Common myeloid progenitor, CD34-positive (primary cell): ENCODE results near the gene DOCK7.
"Not testable (repeated sequence)": the region's sequence is repeated elsewhere in the genome, so short reads cannot be mapped to it uniquely, and the experiment has no call there.

ENCODE experiments used
- CTCF ChIA-PET: fragments of 350-600 bp; sonication (Branson Sonifier 250); formaldehyde crosslinking; loops from one replicate; lab custom pipeline; 2021; ENCODE audit warnings: antibody characterized with exemption; lab: Charles Lee
- POLR2A ChIA-PET: fragments of 350-600 bp; sonication (Branson Sonifier 250); formaldehyde crosslinking; loops from one replicate; lab custom pipeline; 2021; ENCODE audit warnings: antibody characterized with exemption; lab: Charles Lee
- DNase-seq, 3 donors: peaks; one replicate each; pipeline versions ENCODE4 v3.0.0 to v3.0.0-alpha.2; 2013
- H3K27ac ChIP-seq, 2 experiments: 1 replicate in 1 of 2; 2 replicates in 1 of 2; pipeline ENCODE4 v1.7.0; 2013; ENCODE audit warnings: inconsistent platforms in 2 of 2, low read length in 2 of 2, mild to moderate bottlenecking in 2 of 2, low read depth in 1 of 2, moderate library complexity in 1 of 2; ENCODE audit not compliant: severe bottlenecking in 2 of 2, insufficient read depth in 1 of 2, poor library complexity in 1 of 2
- H3K27me3 ChIP-seq, 5 experiments: replicated peaks in 2 of 5; 1 replicate in 3 of 5; 2 replicates in 2 of 5; pipeline versions ENCODE4 v1.6.1 to v1.7.0; 2013; ENCODE audit warnings: low read length in 4 of 5, mild to moderate bottlenecking in 2 of 5, moderate library complexity in 2 of 5, inconsistent platforms in 1 of 5; ENCODE audit not compliant: insufficient read depth in 5 of 5, control insufficient read depth in 4 of 5
- H3K36me3 ChIP-seq, 4 experiments: 1 replicate in 2 of 4; 2 replicates in 2 of 4; pipeline versions ENCODE4 v1.6.1 to v1.7.0; 2013; ENCODE audit warnings: low read length in 3 of 4, control low read depth in 1 of 4, mild to moderate bottlenecking in 1 of 4; ENCODE audit not compliant: control insufficient read depth in 4 of 4, insufficient read depth in 4 of 4
- H3K4me1 ChIP-seq, 4 experiments: 1 replicate in 3 of 4; 2 replicates in 1 of 4; pipeline versions ENCODE4 v1.6.1 to v1.7.1; 2013; ENCODE audit warnings: low read length in 3 of 4, mild to moderate bottlenecking in 3 of 4, control low read depth in 1 of 4, inconsistent platforms in 1 of 4, moderate library complexity in 1 of 4; ENCODE audit not compliant: control insufficient read depth in 4 of 4, insufficient read depth in 4 of 4; ENCODE audit errors: control extremely low read depth in 1 of 4
- H3K4me3 ChIP-seq, 7 experiments: 1 replicate in 4 of 7; 2 replicates in 3 of 7; pipeline versions ENCODE4 v1.5.1 to v1.7.0; 2013; ENCODE audit warnings: mild to moderate bottlenecking in 7 of 7, low read length in 6 of 7, moderate library complexity in 6 of 7, inconsistent platforms in 2 of 7, low read depth in 2 of 7, control low read depth in 1 of 7; ENCODE audit not compliant: insufficient read depth in 4 of 7, control insufficient read depth in 1 of 7; ENCODE audit errors: extremely low read depth in 1 of 7
- H3K9me3 ChIP-seq, 5 experiments: 1 replicate in 4 of 5; 2 replicates in 1 of 5; pipeline versions ENCODE4 v1.6.1 to v1.7.1; 2013; ENCODE audit warnings: low read length in 4 of 5, mild to moderate bottlenecking in 2 of 5, inconsistent platforms in 1 of 5, low read depth in 1 of 5, moderate library complexity in 1 of 5; ENCODE audit not compliant: control insufficient read depth in 4 of 5, insufficient read depth in 2 of 5; ENCODE audit errors: control extremely low read depth in 1 of 5
- WGBS: methylation state at CpG from one replicate; pipeline ENCODE4 v1.1.5; 2013; ENCODE audit not compliant: insufficient coverage; 5-methylcytosine and 5-hydroxymethylcytosine counted together

The DOCK7 gene

DNA sequence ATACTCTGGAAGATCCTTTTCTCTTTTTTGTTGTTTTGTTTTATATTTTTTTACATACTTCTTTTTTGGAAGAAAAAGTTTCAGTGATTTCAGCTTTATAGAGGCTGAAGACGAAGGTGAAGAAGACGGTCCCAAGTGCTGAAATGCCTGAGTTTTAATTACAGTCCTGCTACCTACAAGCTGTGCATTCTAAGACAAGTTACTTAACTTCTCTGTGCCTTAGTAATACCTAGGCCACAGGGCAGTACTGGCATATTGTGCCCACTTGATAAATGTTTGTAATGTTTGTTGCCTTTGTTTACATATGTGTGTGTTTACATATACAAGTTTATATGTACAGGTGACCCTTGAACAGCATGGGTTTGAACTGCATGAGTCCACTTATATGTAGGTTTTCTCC, 147.1 kb downstream of the DOCK7 start:
- H3K4me1 ChIP-seq: no peaks in the 10 kb centered on the region
- H3K36me3 ChIP-seq: peaks cover 5 to 22% (median 13%) of the 10 kb centered on the region in 4 experiments
- no CpG with 5 or more reads among the region's 2 CpGs for WGBS
- no peaks in the 10 kb centered on the region for H3K27me3 ChIP-seq
- ChIA-PET POLR2A (no interaction called here), CTCF (interaction anchor here (1.4 kb wide), 1 partner anchor 27 kb away, joined by 4 read pairs; no protein-coding TSS in a partner anchor)
- no peaks in the 10 kb centered on the region for H3K9me3 ChIP-seq
- no peak for DNase-seq
- H3K4me3 ChIP-seq: no peak overlapping the region
- H3K27ac ChIP-seq: no peak overlapping the region

DNA sequence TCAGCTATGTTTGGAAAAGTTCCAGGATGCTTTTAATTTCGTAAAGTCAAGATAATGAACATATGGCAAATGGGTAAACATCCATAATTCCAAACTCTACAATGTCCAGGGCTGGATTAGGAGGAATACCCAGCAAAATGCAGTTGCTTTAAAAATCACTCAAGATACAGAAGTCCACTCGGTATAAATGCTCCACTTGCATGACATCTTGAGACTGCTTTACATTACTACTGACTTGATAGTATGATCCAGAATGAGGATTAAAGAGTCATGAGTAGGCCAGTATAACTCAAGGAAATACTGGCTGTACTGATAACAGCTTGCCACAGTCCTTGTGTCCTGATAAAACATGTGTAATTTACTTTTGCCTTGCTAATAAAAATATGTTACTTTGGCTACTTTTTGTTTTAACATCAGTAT, 149.1 kb downstream of the DOCK7 start:
- H3K36me3 ChIP-seq: peaks cover 7 to 27% (median 17%) of the 10 kb centered on the region in 4 experiments
- H3K27me3 ChIP-seq: no peaks in the 10 kb centered on the region
- H3K9me3 ChIP-seq: no peaks in the 10 kb centered on the region
- CTCF ChIA-PET: interaction anchor here (1.0 to 1.7 kb wide), 2 partner anchors 9 to 11 kb away, joined by 4 to 6 read pairs; no protein-coding TSS in a partner anchor
- POLR2A ChIA-PET: no interaction called here
- peak overlapping the region; percentile 9 to 60 for H3K27ac ChIP-seq
- H3K4me3 ChIP-seq: no peak overlapping the region
- DNase-seq: peak; percentile 38 to 82 (median 63)
- 83% methylated on average over 1 of the region's 2 CpGs for WGBS
- no peaks in the 10 kb centered on the region for H3K4me1 ChIP-seq

- peak in 1 of 3 donors; percentile 9 for DNase-seq
- H3K36me3 ChIP-seq: peaks cover 11 to 33% (median 19%) of the 10 kb centered on the region in 4 experiments
- H3K27ac ChIP-seq: no peak overlapping the region
- ChIA-PET CTCF (interaction anchor here (1.2 kb wide), 1 partner anchor 29 kb away, joined by 3 read pairs; no protein-coding TSS in a partner anchor), POLR2A (no interaction called here)
- H3K4me1 ChIP-seq: no peaks in the 10 kb centered on the region
- H3K4me3 ChIP-seq: no peak overlapping the region
- no peaks in the 10 kb centered on the region for H3K9me3 ChIP-seq
- no peaks in the 10 kb centered on the region for H3K27me3 ChIP-seq
Observed at GRCh38 chr1:62536865-62537264, 151.3 kb downstream of the DOCK7 start.

DNA sequence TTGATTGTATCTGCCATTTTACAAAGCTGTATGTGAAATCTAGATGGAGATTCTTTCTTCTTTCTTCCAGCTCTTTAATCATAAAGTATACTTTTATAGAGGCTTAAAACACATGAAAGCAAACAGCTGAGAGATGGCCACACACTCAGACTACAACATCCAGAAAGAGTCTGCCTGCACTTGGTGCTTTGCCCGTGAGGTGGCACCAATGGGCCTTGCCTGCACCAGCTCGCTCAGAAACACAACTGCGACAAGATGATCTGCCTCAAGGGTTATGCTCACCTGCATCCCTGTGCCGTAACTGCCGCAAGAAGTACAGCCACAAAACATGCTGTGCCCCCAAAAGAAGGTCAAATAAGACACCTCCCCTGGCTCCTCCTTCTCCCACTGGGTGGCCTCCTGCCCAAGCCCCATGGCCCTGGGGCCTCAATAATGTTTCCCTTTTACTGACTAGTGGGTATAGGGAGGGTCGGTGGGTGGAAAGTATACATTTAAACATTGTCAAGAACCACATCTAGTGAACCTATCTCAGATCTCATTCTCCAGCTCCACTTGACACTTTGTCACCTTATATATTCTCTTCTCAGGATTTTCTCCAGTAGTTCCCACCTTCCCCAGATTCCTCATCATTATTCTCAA, 157.6 kb downstream of the DOCK7 start:
- Histone ChIP-seq H3K27ac (no peak overlapping the region), H3K36me3 (peaks cover 5 to 18% (median 9%) of the 10 kb centered on the region in 4 experiments), H3K4me1 (no peaks in the 10 kb centered on the region), H3K4me3 (no peak overlapping the region), H3K9me3 (no peaks in the 10 kb centered on the region), H3K27me3 (no peaks in the 10 kb centered on the region)
- peak in 2 of 3 donors; percentile 34 to 39 for DNase-seq
- WGBS: 86% methylated on average over 5 of the region's 6 CpGs
- POLR2A ChIA-PET: no interaction called here
- CTCF ChIA-PET: interaction anchor here (1.2 to 2.0 kb wide), 4 partner anchors 9 to 335 kb away, joined by 3 to 8 read pairs (median 7); no protein-coding TSS in a partner anchor

DNA sequence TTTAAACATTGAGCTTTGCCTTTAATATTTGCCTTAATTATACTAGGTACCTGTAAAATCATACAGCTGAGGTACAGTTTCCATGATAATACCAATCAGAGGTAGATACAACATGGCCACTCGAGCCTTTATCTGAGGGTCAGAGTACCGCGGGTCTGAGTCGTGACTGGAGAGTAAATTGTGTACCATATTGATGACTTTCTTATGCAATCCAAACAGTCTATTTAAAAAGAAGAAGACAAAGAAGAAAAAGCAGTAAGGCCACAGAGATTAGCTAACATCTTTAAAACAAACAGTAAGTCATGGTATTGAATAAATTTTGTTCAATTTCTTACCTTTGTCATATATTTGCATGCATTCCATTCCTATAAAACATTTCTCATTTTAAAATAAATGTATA, 159.0 kb downstream of the DOCK7 start:
- Histone ChIP-seq H3K4me1 (no peaks in the 10 kb centered on the region), H3K9me3 (no peaks in the 10 kb centered on the region), H3K4me3 (no peak overlapping the region), H3K27ac (no peak overlapping the region), H3K27me3 (no peaks in the 10 kb centered on the region), H3K36me3 (peaks cover 2 to 13% (median 7%) of the 10 kb centered on the region in 4 experiments)
- no CpG with 5 or more reads among the region's 4 CpGs for WGBS
- POLR2A ChIA-PET: no interaction called here
- CTCF ChIA-PET: interaction anchor here (1.5 to 2.0 kb wide), 3 partner anchors 10 to 217 kb away, joined by 6 to 8 read pairs (median 8); no protein-coding TSS in a partner anchor
- no peak for DNase-seq

GRCh38 chr1:62528015-62528414, 160.2 kb downstream of the DOCK7 start:
- POLR2A ChIA-PET: no interaction called here
- peak; percentile 64 to 86 (median 84) for DNase-seq
- CTCF ChIA-PET: interaction anchor here (1.6 kb wide), 1 partner anchor 12 kb away, joined by 4 read pairs; no protein-coding TSS in a partner anchor
- Histone ChIP-seq H3K4me1 (no peaks in the 10 kb centered on the region), H3K9me3 (no peaks in the 10 kb centered on the region), H3K27me3 (no peaks in the 10 kb centered on the region), H3K36me3 (peaks cover 0 to 9% (median 7%) of the 10 kb centered on the region in 4 experiments), H3K4me3 (no peak overlapping the region), H3K27ac (peak overlapping the region in 1 of 2 experiments; percentile 64)
- no CpG with 5 or more reads among the region's 7 CpGs for WGBS

- DNase-seq, POLR2A ChIA-PET, H3K36me3 ChIP-seq, H3K4me3 ChIP-seq, H3K9me3 ChIP-seq, H3K27me3 ChIP-seq, H3K27ac ChIP-seq, H3K4me1 ChIP-seq: not testable (repeated sequence)
- CTCF ChIA-PET: interaction anchor here (1.6 kb wide), 1 partner anchor 12 kb away, joined by 4 read pairs; no protein-coding TSS in a partner anchor
- no CpG with 5 or more reads among the region's 6 CpGs for WGBS
Observed at GRCh38 chr1:62527346-62527745, 160.8 kb downstream of the DOCK7 start.
